GM12865 (cell line): ENCODE results near the gene PDE5A.

Source experiments
- DNase-seq: peaks from one replicate; pipeline ENCODE4 v3.0.0; 2010; ENCODE audit warnings: low read depth
- H3K4me3 ChIP-seq: 2 replicates; pipeline ENCODE4 v1.5.1; 2011; ENCODE audit warnings: mild to moderate bottlenecking, low read depth, low read length, control low read depth
- CTCF ChIP-seq: IDR thresholded peaks from 2 replicates; pipeline ENCODE4 v1.5.1; 2011; ENCODE audit warnings: low read length, control low read depth, low read depth, inconsistent platforms; ENCODE audit not compliant: insufficient read depth; ENCODE audit errors: missing control alignments

Gene PDE5A

DNA sequence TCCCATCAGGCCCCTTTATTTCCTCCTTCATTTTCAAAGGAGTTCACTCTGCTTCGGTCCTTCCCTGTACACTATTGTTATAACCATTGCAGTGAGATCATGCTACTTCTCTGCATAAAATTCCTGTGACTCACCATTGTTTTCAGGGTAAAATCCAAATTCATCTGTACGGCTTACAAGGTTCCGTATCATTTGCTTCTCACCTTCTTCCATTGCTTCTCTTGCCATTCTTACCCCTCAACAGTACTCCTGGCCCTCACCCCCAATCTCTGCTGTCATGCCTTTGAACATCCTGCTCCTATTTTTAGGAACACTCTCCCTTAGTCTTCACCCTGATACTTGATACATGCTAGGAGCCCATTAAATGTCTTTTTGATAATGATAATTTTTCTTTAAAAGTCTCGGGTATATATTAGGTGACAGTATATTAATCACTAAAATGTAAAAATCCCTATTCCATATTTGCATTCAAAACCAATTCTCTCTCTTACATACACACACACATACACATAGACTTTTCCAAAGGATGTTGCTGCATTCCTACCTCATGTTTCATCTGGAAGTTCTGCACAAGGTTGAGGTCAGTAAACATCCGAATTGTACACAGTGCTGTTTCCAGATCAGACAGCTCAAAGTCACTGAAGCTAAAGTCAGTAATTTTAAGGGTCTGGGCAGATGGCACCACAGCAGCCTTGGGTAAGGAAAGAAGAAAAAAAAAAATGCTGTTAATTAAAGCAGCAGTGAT, 103.4 kb downstream of the PDE5A start:
- no peak for TF ChIP-seq CTCF
- H3K4me3 ChIP-seq: no peak overlapping the region
- DNase-seq: no peak

- no peak overlapping the region for H3K4me3 ChIP-seq
- no peak for DNase-seq
- no peak for TF ChIP-seq CTCF
Observed at GRCh38 chr4:119523399-119523798, 105.2 kb downstream of the PDE5A start.

DNA sequence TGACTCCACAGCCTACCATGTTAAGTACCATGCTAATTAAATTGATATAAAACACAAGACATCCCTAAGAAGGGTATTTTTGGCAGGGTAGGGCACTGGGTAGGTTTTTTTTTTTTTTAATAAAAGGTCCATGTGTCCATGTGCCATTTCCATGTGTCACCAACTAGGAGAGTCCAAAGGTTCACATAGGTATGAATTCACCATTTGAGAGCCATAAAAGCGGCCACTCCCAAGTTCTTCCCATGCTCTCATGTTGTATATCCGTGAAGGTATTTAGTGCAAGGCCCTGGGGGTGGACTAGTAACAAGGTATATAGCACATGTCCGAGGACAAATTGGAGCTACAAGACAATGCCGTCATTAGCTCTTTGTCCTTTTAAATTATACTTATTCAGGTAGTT, 107.3 kb downstream of the PDE5A start:
- no peak for TF ChIP-seq CTCF
- no peak for DNase-seq
- no peak overlapping the region for H3K4me3 ChIP-seq

GRCh38 chr4:119518915-119519410, 109.6 kb downstream of the PDE5A start:
- H3K4me3 ChIP-seq: no peak overlapping the region
- no peak for TF ChIP-seq CTCF
- no peak for DNase-seq

- no peak overlapping the region for H3K4me3 ChIP-seq
- TF ChIP-seq CTCF: no peak
- DNase-seq: no peak
Observed at GRCh38 chr4:119518230-119518892, 110.2 kb downstream of the PDE5A start.

DNA sequence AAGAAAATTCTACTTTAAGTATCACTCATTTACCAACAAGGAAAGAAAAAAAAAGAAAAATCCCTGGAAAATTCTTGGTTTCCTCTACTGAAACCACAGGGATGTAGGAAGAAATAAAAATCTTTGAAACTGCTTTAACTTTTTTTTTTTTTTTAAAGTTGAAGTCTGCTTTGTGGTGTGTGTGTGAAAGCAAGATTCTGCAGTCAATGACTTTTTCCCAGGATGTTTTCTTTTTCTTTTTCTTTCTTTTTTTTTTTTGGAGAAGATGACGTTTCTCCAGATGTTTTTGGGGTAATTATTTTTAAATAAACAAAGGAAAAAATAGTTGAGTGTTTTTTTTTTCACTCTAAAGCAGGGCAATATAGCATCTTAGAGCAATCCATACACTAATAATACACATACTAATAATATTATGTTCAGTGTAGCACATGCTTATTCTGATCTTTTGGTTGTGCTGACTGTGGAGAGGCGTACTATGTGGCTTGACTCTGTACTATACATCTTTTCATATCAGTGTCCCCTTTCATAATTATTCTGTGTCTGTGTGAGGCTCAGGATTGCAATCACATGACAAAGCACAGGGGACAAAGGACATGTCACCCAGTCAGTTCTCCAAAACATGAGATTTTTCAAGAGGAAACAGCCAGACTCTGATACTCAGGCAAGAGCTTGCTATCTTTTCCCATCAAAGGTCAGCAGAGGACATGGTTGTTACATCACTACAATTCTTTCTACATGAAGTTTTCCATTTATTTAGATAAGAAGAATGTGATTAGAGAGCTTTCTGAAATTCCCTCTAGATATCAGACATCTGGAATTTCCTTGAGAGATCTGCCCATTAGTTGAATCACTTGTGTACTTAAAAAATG, 111.0 kb downstream of the PDE5A start:
- H3K4me3 ChIP-seq: no peak overlapping the region
- no peak for TF ChIP-seq CTCF
- no peak for DNase-seq
